HEK293 (cell line): ENCODE measurements around the gene ZNF410.

Experiments
- CTCF ChIP-seq: fragments of 450-650 bp; formaldehyde crosslinking; IDR thresholded peaks from 2 replicates; pipeline ENCODE4 v1.5.1; 2016; ENCODE audit warnings: missing biosample characterization, missing genetic modification characterization
- GLIS2 ChIP-seq: fragments of 450-650 bp; formaldehyde crosslinking; IDR thresholded peaks from 2 replicates; pipeline ENCODE4 v1.5.1; 2016; ENCODE audit warnings: missing biosample characterization, missing genetic modification characterization
- INSM2 ChIP-seq: fragments of 450-650 bp; formaldehyde crosslinking; IDR thresholded peaks from 2 replicates; pipeline ENCODE4 v1.5.1; 2016; ENCODE audit warnings: missing biosample characterization, missing genetic modification characterization
- YY1 ChIP-seq: fragments of 450-650 bp; formaldehyde crosslinking; IDR thresholded peaks from 2 replicates; pipeline ENCODE4 v1.5.1; 2018; ENCODE audit warnings: missing biosample characterization, missing genetic modification characterization
- ZBTB48 ChIP-seq: fragments of 450-650 bp; formaldehyde crosslinking; IDR thresholded peaks from 2 replicates; pipeline ENCODE4 v1.5.1; 2016; ENCODE audit warnings: missing biosample characterization, missing genetic modification characterization
- ZBTB8A ChIP-seq: fragments of 450-650 bp; formaldehyde crosslinking; IDR thresholded peaks from 2 replicates; pipeline ENCODE4 v1.5.1; 2016; ENCODE audit warnings: missing biosample characterization, missing genetic modification characterization
- ZNF175 ChIP-seq: fragments of 450-650 bp; formaldehyde crosslinking; IDR thresholded peaks from 2 replicates; pipeline ENCODE4 v1.5.1; 2016; ENCODE audit warnings: missing biosample characterization, missing genetic modification characterization
- ZNF274 ChIP-seq, 2 experiments: fragments of 200-500 bp in 1 of 2; fragments of 450-650 bp in 1 of 2; sonication (Bioruptor generic) in 1 of 2; formaldehyde crosslinking in 1 of 2; IDR thresholded peaks; 2 replicates each; pipeline versions ENCODE4 v1.5.1 to v1.6.1; 2014 to 2016; ENCODE audit warnings: borderline replicate concordance in 1 of 2, inconsistent platforms in 1 of 2, low read length in 1 of 2, missing biosample characterization in 1 of 2, missing genetic modification characterization in 1 of 2
- ZNF610 ChIP-seq: fragments of 450-650 bp; formaldehyde crosslinking; IDR thresholded peaks from 2 replicates; pipeline ENCODE4 v1.5.1; 2016; ENCODE audit warnings: missing biosample characterization, missing genetic modification characterization, borderline replicate concordance
- ZNF658 ChIP-seq: fragments of 450-650 bp; formaldehyde crosslinking; IDR thresholded peaks from 2 replicates; pipeline ENCODE4; 2016; ENCODE audit warnings: missing biosample characterization, missing genetic modification characterization
- ZNF707 ChIP-seq: fragments of 450-650 bp; formaldehyde crosslinking; IDR thresholded peaks from 2 replicates; pipeline ENCODE4 v1.5.1; 2016; ENCODE audit warnings: missing biosample characterization, missing genetic modification characterization

GRCh38 chr14:73842851-73843250 is 43.8 kb upstream of the ZNF410 start:
- TF ChIP-seq CTCF (tag by site-specific recombination) (no peak), ZBTB48 (tag by site-specific recombination) (no peak), ZBTB8A (tag by site-specific recombination) (no peak), INSM2 (tag by site-specific recombination) (no peak), ZNF707 (tag by site-specific recombination) (no peak), YY1 (no peak), GLIS2 (tag by site-specific recombination) (no peak), ZNF175 (tag by site-specific recombination) (no peak), ZNF610 (no peak), ZNF658 (tag by site-specific recombination) (no peak), ZNF274 (IDR thresholded peaks at IDR 0.05; ENCODE audit: low read length) (no peak), ZNF274 (tag by site-specific recombination; IDR thresholded peaks at IDR 0.05; ENCODE audit: borderline replicate concordance) (no peak)
